Mesothelial cell of epicardium (in vitro differentiated cells): Measurements from ENCODE around the gene PRMT2. TPM values are rescaled to one million over a fixed set of nuclear protein-coding genes. Genes with fewer than 3 reads are reported as not detected.

Source experiments
- DNase-seq, 2 experiments: peaks; one replicate each; pipeline ENCODE4 v3.0.0; 2021; ENCODE audit warnings: low spot score in 2 of 2; ENCODE audit not compliant: unreplicated experiment in 2 of 2
- H3K27ac Mint-ChIP-seq: 2 replicates; pipeline ENCODE4 v1.8.0; 2021; ENCODE audit warnings: mixed read lengths
- H3K27me3 Mint-ChIP-seq: 2 replicates; pipeline ENCODE4 v1.8.0; 2021; ENCODE audit warnings: low read depth, mixed read lengths
- H3K36me3 Mint-ChIP-seq: 2 replicates; pipeline ENCODE4 v1.8.0; 2021; ENCODE audit warnings: mixed read lengths
- H3K4me1 Mint-ChIP-seq: 2 replicates; pipeline ENCODE4 v1.8.0; 2021; ENCODE audit warnings: mixed read lengths
- H3K4me3 Mint-ChIP-seq: 2 replicates; pipeline ENCODE4 v1.8.0; 2021; ENCODE audit warnings: mild to moderate bottlenecking, moderate library complexity, mixed read lengths
- H3K9me3 Mint-ChIP-seq: 2 replicates; pipeline ENCODE4 v1.8.0; 2021; ENCODE audit warnings: mixed read lengths
- CTCF ChIP-seq: fragments of 200-600 bp; sonication (generic); IDR thresholded peaks from one replicate; pipeline ENCODE4 v1.5.0; 2021; ENCODE audit warnings: antibody characterized with exemption; ENCODE audit not compliant: unreplicated experiment
- total RNA-seq: library from RNA; stranded (reverse); gene quantifications from 3 replicates; pipeline ENCODE4 v1.2.1, GENCODE V29; 2021

The PRMT2 gene
- total RNA-seq, 1 donor from 2014 or later = 84.4 TPM

GRCh38 chr21:46646541-46647154, 11.2 kb downstream of the PRMT2 start:
- no peak for DNase-seq
- peaks cover 60% of the 10 kb centered on the region for H3K36me3 Mint-ChIP-seq
- no peaks in the 10 kb centered on the region for H3K4me1 Mint-ChIP-seq
- no peak overlapping the region for H3K27ac Mint-ChIP-seq
- no peak for TF ChIP-seq CTCF
- H3K27me3 Mint-ChIP-seq = no peaks in the 10 kb centered on the region
- H3K4me3 Mint-ChIP-seq = no peak overlapping the region
- no peaks in the 10 kb centered on the region for H3K9me3 Mint-ChIP-seq

- H3K4me1 Mint-ChIP-seq = no peaks in the 10 kb centered on the region
- H3K36me3 Mint-ChIP-seq = peaks cover 74% of the 10 kb centered on the region
- no peak for TF ChIP-seq CTCF
These were observed 13.1 kb downstream of the PRMT2 start for GRCh38 chr21:46648539-46648938.

GRCh38 chr21:46649356-46649755, 13.9 kb downstream of the PRMT2 start:
- Mint-ChIP-seq H3K4me1 (no peaks in the 10 kb centered on the region), H3K27ac (no peak overlapping the region), H3K9me3 (peaks cover 13% of the 10 kb centered on the region), H3K4me3 (no peak overlapping the region), H3K27me3 (no peaks in the 10 kb centered on the region), H3K36me3 (peaks cover 77% of the 10 kb centered on the region)
- DNase-seq = no peak
- TF ChIP-seq CTCF = no peak

More at GRCh38 chr21:46648539-46648938, 13.1 kb downstream of the PRMT2 start:
- Mint-ChIP-seq H3K9me3 (peaks cover 5% of the 10 kb centered on the region), H3K4me3 (no peak overlapping the region), H3K27me3 (no peaks in the 10 kb centered on the region), H3K27ac (no peak overlapping the region)
- DNase-seq = no peak

GRCh38 chr21:46650476-46651098, 15.1 kb downstream of the PRMT2 start:
- Mint-ChIP-seq H3K27me3 (no peaks in the 10 kb centered on the region), H3K4me1 (no peaks in the 10 kb centered on the region), H3K9me3 (peaks cover 24% of the 10 kb centered on the region), H3K4me3 (no peak overlapping the region), H3K27ac (no peak overlapping the region), H3K36me3 (peaks cover 84% of the 10 kb centered on the region)
- DNase-seq = no peak
- no peak for TF ChIP-seq CTCF

GRCh38 chr21:46651121-46651520, 15.6 kb downstream of the PRMT2 start:
- TF ChIP-seq CTCF = no peak
- Mint-ChIP-seq H3K36me3 (peaks cover 85% of the 10 kb centered on the region), H3K27ac (no peak overlapping the region), H3K4me3 (no peak overlapping the region), H3K4me1 (no peaks in the 10 kb centered on the region), H3K9me3 (peaks cover 30% of the 10 kb centered on the region), H3K27me3 (no peaks in the 10 kb centered on the region)
- DNase-seq = no peak
